ENCODE data around the gene OLIG3.

OLIG3 gene

DNA sequence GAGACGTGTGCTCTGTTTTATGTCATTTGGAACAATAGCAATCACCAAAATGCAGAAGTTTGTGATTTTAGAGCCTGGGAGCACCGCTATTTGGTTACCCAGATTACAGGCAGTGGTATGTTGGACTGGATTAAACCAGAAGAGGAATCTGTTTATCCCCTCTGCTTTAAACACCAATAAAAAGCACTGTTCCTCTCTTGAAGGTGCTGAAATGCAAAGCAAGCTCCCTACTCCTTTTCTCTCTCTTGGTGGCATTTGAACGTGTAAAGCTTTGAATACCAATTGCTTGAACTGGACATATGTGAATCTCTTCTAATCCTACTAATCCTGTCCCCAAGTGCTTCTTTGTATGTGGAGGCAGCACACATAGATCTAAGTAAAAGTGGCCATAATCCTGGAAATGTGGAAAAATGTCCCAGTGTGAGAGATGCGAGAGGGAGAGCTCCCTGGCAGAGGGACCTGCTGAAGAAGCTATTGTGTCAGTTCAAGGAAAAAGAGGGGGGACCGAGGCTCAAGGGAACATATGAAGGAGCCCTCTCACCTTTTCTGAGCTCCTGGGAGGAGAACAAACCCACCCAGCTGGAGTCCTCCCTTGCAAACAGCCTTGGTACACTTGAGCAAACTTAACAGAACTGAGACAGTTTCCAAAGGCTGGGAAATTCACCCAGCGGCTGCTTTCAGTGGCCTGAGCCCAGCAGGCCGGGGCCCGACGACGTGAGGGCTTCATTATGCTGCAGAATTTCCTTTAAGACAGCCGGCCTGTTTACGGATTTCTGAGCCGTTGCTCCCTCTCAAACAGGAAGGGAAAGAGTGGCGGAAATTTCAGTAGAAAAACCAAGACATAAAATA, 18.8 kb upstream of the OLIG3 start:
- Histone ChIP-seq H3K27me3 (ENCODE audit: insufficient read depth, low read length, poor library complexity, severe bottlenecking) (peaks cover 9% of the 10 kb centered on the region), H3K9me3 (ENCODE audit: insufficient read depth, low read depth, low read length) (no peaks in the 10 kb centered on the region), H2AFZ (ENCODE audit: low read length) (no peak overlapping the region), H4K20me1 (ENCODE audit: insufficient read depth, low read length, poor library complexity, severe bottlenecking) (no peaks in the 10 kb centered on the region), H3K4me2 (ENCODE audit: low read depth, low read length, poor library complexity, severe bottlenecking) (no peak overlapping the region), H3F3A (ENCODE audit: low read depth) (no peaks in the 10 kb centered on the region), H3K9ac (ENCODE audit: low read depth, low read length, poor library complexity, severe bottlenecking) (no peak overlapping the region), H3K4me3 (ENCODE audit: low read length, poor library complexity, severe bottlenecking) (no peak overlapping the region), H3K9me2 (replicated peaks; ENCODE audit: low read depth, low read length) (no peaks in the 10 kb centered on the region), H3K79me2 (ENCODE audit: insufficient read depth, low read length) (no peaks in the 10 kb centered on the region), H3K36me3 (ENCODE audit: insufficient read depth, low read length) (no peaks in the 10 kb centered on the region), H3K4me1 (ENCODE audit: insufficient read depth, low read length, poor library complexity, severe bottlenecking) (no peaks in the 10 kb centered on the region)
- TF ChIP-seq, protein P1, sequence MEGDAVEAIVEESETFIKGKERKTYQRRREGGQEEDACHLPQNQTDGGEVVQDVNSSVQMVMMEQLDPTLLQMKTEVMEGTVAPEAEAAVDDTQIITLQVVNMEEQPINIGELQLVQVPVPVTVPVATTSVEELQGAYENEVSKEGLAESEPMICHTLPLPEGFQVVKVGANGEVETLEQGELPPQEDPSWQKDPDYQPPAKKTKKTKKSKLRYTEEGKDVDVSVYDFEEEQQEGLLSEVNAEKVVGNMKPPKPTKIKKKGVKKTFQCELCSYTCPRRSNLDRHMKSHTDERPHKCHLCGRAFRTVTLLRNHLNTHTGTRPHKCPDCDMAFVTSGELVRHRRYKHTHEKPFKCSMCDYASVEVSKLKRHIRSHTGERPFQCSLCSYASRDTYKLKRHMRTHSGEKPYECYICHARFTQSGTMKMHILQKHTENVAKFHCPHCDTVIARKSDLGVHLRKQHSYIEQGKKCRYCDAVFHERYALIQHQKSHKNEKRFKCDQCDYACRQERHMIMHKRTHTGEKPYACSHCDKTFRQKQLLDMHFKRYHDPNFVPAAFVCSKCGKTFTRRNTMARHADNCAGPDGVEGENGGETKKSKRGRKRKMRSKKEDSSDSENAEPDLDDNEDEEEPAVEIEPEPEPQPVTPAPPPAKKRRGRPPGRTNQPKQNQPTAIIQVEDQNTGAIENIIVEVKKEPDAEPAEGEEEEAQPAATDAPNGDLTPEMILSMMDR (conservative IDR thresholded peaks at IDR 0.05; ENCODE audit: low read length), result no peak
- TF ChIP-seq EZH2phosphoT487 (IDR thresholded peaks at IDR 0.05; ENCODE audit: borderline replicate concordance), result no peak

DNA sequence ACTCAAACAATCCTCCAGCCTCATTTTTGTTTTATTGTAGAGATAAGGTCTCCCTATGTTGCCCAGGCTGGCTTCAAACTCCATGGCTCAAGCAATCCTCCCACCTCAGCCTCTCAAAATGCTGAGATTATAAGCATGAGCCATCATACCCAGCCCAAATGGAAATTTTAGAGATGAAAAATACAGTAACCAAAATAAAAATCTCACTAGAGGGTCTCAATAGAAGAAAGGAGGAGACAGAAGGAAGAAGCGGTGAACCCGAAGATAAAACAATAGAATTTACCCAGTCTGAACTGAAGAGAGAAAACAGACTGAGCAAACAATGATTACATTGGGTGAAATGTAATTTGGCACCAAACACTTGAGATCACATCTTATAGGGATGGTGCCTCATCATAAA, 16.7 kb upstream of the OLIG3 start:
- H3K4me2 ChIP-seq (ENCODE audit: low read depth, low read length, poor library complexity, severe bottlenecking), result no peak overlapping the region
- no peaks in the 10 kb centered on the region for H3K4me1 ChIP-seq (ENCODE audit: insufficient read depth, low read length, poor library complexity, severe bottlenecking)
- H3K4me3 ChIP-seq (ENCODE audit: low read length, poor library complexity, severe bottlenecking), result no peak overlapping the region

DNA sequence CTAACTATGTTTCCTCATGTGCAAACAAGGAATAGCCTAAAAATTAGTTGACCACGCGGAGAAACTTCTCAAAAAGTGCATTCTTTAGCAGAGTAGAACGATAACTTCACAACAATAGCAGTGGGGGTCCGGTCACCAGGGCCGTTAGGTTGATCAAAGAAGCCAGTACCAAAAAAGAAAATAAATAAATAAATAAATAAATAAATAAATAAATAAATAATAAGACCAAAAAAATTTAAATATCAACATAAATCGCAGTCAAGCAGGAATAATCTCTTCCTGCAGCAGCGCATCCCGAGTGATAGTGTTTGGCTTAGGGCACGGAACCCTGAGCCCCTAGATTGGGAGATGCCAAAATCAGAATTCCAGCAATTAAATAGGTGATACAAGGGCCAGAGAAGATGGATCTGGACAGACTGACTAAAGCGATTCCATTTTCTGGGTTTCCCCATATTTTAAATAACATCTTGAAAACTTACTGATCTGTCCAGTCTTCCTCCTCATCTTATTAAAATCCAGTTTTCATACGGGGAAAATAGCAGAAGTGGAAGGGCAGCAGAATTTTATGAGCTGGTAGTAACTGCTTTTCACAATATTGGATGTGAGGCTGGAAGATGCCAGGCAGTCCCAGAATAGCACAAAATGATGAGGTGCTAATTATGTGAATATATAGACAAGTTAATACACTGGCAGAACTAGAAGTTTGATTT, 4.4 kb upstream of the OLIG3 start:
- no peak overlapping the region for H3K4me3 ChIP-seq (ENCODE audit: low read length, poor library complexity, severe bottlenecking)

More for the DNA sequence above, 16.7 kb upstream of the OLIG3 start:
- Histone ChIP-seq H3K9ac (ENCODE audit: low read depth, low read length, poor library complexity, severe bottlenecking) (no peak overlapping the region), H3K79me2 (ENCODE audit: insufficient read depth, low read length) (no peaks in the 10 kb centered on the region), H3F3A (ENCODE audit: low read depth) (no peaks in the 10 kb centered on the region), H3K9me3 (ENCODE audit: insufficient read depth, low read depth, low read length) (no peaks in the 10 kb centered on the region), H4K20me1 (ENCODE audit: insufficient read depth, low read length, poor library complexity, severe bottlenecking) (no peaks in the 10 kb centered on the region), H3K36me3 (ENCODE audit: insufficient read depth, low read length) (no peaks in the 10 kb centered on the region), H3K9me2 (replicated peaks; ENCODE audit: low read depth, low read length) (no peaks in the 10 kb centered on the region), H3K27me3 (ENCODE audit: insufficient read depth, low read length, poor library complexity, severe bottlenecking) (peaks cover 9% of the 10 kb centered on the region), H2AFZ (ENCODE audit: low read length) (no peak overlapping the region)
- no peak for TF ChIP-seq EZH2phosphoT487 (IDR thresholded peaks at IDR 0.05; ENCODE audit: borderline replicate concordance)
- TF ChIP-seq, protein P1 (conservative IDR thresholded peaks at IDR 0.05; ENCODE audit: low read length), result no peak

More for the DNA sequence above, 4.4 kb upstream of the OLIG3 start:
- H3K9me2 ChIP-seq (replicated peaks; ENCODE audit: low read depth, low read length), result no peaks in the 10 kb centered on the region
- H3K27me3 ChIP-seq (ENCODE audit: insufficient read depth, low read length, poor library complexity, severe bottlenecking), result peaks cover 7% of the 10 kb centered on the region
- no peaks in the 10 kb centered on the region for H3K9me3 ChIP-seq (ENCODE audit: insufficient read depth, low read depth, low read length)
- H3K79me2 ChIP-seq (ENCODE audit: insufficient read depth, low read length), result no peaks in the 10 kb centered on the region
- no peak overlapping the region for H2AFZ ChIP-seq (ENCODE audit: low read length)
- no peaks in the 10 kb centered on the region for H3F3A ChIP-seq (ENCODE audit: low read depth)
- TF ChIP-seq, protein P1 (conservative IDR thresholded peaks at IDR 0.05; ENCODE audit: low read length), result no peak
- TF ChIP-seq EZH2phosphoT487 (IDR thresholded peaks at IDR 0.05; ENCODE audit: borderline replicate concordance), result no peak
- no peaks in the 10 kb centered on the region for H3K4me1 ChIP-seq (ENCODE audit: insufficient read depth, low read length, poor library complexity, severe bottlenecking)
- no peaks in the 10 kb centered on the region for H4K20me1 ChIP-seq (ENCODE audit: insufficient read depth, low read length, poor library complexity, severe bottlenecking)
- H3K36me3 ChIP-seq (ENCODE audit: insufficient read depth, low read length), result no peaks in the 10 kb centered on the region
- no peak overlapping the region for H3K4me2 ChIP-seq (ENCODE audit: low read depth, low read length, poor library complexity, severe bottlenecking)
- H3K9ac ChIP-seq (ENCODE audit: low read depth, low read length, poor library complexity, severe bottlenecking), result no peak overlapping the region

All from Loucy (cell line).